OCI-LY7 (cell line): ENCODE data around the gene HNRNPH2. TPM values are rescaled to one million over a fixed set of nuclear protein-coding genes. Genes with fewer than 3 reads are reported as not detected.

ENCODE experiments used
- BruUV-seq: library from RNA; stranded (reverse); fragments of 400-500 nt; replicated peaks from 2 replicates; lab custom pipeline; 2021; lab: Mats Ljungman, UMichigan
- CTCF ChIA-PET: fragments of 300-600 bp; sonication (Branson Sonifier 250); formaldehyde crosslinking; loops from one replicate; lab custom pipeline; 2022; ENCODE audit warnings: antibody characterized with exemption; ENCODE audit not compliant: unreplicated experiment; lab: Charles Lee
- POLR2A ChIA-PET: fragments of 300-600 bp; sonication (Branson Sonifier 250); formaldehyde crosslinking; loops from one replicate; lab custom pipeline; 2022; ENCODE audit warnings: antibody characterized with exemption; lab: Charles Lee
- DNase-seq: peaks from one replicate; pipeline ENCODE4 v3.0.0-alpha.2; 2015; ENCODE audit warnings: low spot score
- H2AFZ ChIP-seq: fragments of 200-600 bp; sonication (generic), shearing (Covaris generic); 2 replicates; pipeline ENCODE4 v1.6.1; 2014; ENCODE audit warnings: mild to moderate bottlenecking, antibody characterized with exemption, low read length, moderate library complexity
- H3K27ac ChIP-seq: fragments of 200-600 bp; sonication (generic); 2 replicates; pipeline ENCODE4 v1.5.1; 2014; ENCODE audit warnings: mixed run types, low read depth, mild to moderate bottlenecking, moderate library complexity, low read length, inconsistent platforms; ENCODE audit not compliant: poor library complexity, severe bottlenecking
- H3K36me3 ChIP-seq: fragments of 200-600 bp; sonication (generic); 2 replicates; pipeline ENCODE4 v1.6.1; 2014; ENCODE audit warnings: mild to moderate bottlenecking, antibody characterized with exemption, low read length, moderate library complexity, mixed read lengths; ENCODE audit not compliant: insufficient read depth
- H3K4me1 ChIP-seq: fragments of 200-600 bp; sonication (generic); 2 replicates; pipeline ENCODE4 v1.5.1; 2014; ENCODE audit warnings: mild to moderate bottlenecking, low read length; ENCODE audit not compliant: insufficient read depth, poor library complexity, severe bottlenecking
- H3K4me2 ChIP-seq: fragments of 200-600 bp; sonication (generic); 2 replicates; pipeline ENCODE4 v1.6.1; 2014; ENCODE audit warnings: mild to moderate bottlenecking, low read length
- H3K4me3 ChIP-seq: fragments of 200-600 bp; sonication (generic); 2 replicates; pipeline ENCODE4 v1.5.1; 2014; ENCODE audit warnings: mild to moderate bottlenecking, low read depth, low read length; ENCODE audit not compliant: poor library complexity, severe bottlenecking
- H3K79me2 ChIP-seq: fragments of 200-600 bp; sonication (generic); 2 replicates; pipeline ENCODE4 v1.6.1; 2016; ENCODE audit warnings: low read depth, mild to moderate bottlenecking, low read length, moderate library complexity, mixed read lengths; ENCODE audit not compliant: insufficient read depth
- H3K9me2 ChIP-seq: fragments of 200-600 bp; sonication (generic); 2 replicates; pipeline ENCODE4 v1.6.1; 2016; ENCODE audit warnings: mild to moderate bottlenecking, low read length, mixed read lengths; ENCODE audit not compliant: insufficient read depth
- H3K9me3 ChIP-seq: fragments of 200-600 bp; sonication (generic); 2 replicates; pipeline ENCODE4 v1.6.1; 2014; ENCODE audit warnings: mild to moderate bottlenecking, mixed run types, low read length, mixed read lengths
- H4K20me1 ChIP-seq: fragments of 200-600 bp; sonication (generic); 2 replicates; pipeline ENCODE4 v1.6.1; 2014; ENCODE audit warnings: mild to moderate bottlenecking, antibody characterized with exemption, low read length, moderate library complexity, mixed read lengths; ENCODE audit not compliant: insufficient read depth
- CTCF ChIP-seq: fragments of 200-600 bp; sonication (generic); conservative IDR thresholded peaks from 2 replicates; pipeline ENCODE4 v1.5.1; 2014; ENCODE audit warnings: mild to moderate bottlenecking, antibody characterized with exemption, low read length, moderate library complexity, mixed read lengths
- EZH2phosphoT487 ChIP-seq: fragments of 200-600 bp; sonication (generic); IDR thresholded peaks from 2 replicates; pipeline ENCODE4 v1.6.1; 2018; ENCODE audit warnings: low read depth, borderline replicate concordance, mild to moderate bottlenecking, mixed run types, antibody characterized with exemption, low read length, moderate library complexity, mixed read lengths
- intact Hi-C: fragments of 100-400 bp; cut with micrococcal nuclease; formaldehyde crosslinking; loops from one replicate; pipeline ENCODE4 v1.10.0; 2022; ENCODE audit not compliant: unreplicated experiment
- total RNA-seq, 2 experiments: library from RNA; depleted of rRNA in 1 of 2; stranded (reverse); fragments of >200 nt in 1 of 2; shearing (Covaris generic) in 1 of 2; gene quantifications; 2 replicates each; pipeline ENCODE4 v1.2.3, GENCODE V29; 2014 to 2022

The HNRNPH2 gene
- total RNA-seq, 2 experiments from 2014 or later, result 23.5 to 38.1 TPM

GRCh38 chrX:101399825-101400224, 8.2 kb upstream of the HNRNPH2 start:
- no peak overlapping the region for H2AFZ ChIP-seq
- H3K79me2 ChIP-seq, result peaks cover 13% of the 10 kb centered on the region; the same call in 1 of the 2 replicates
- H3K4me2 ChIP-seq, result no peak overlapping the region
- H3K36me3 ChIP-seq, result peaks cover 90% of the 10 kb centered on the region
- TF ChIP-seq EZH2phosphoT487 (no peak), CTCF (no peak)
- no peak overlapping the region for H3K4me3 ChIP-seq
- no peaks in the 10 kb centered on the region for H4K20me1 ChIP-seq
- DNase-seq, result no peak
- H3K9me2 ChIP-seq, result no peaks in the 10 kb centered on the region
- no peaks in the 10 kb centered on the region for H3K9me3 ChIP-seq
- CTCF ChIA-PET, result no interaction called here
- peaks cover 10% of the 10 kb centered on the region for H3K4me1 ChIP-seq
- intact Hi-C loops, result no loop called here
- BruUV-seq, result no TSS peak
- POLR2A ChIA-PET, result no interaction called here
- no peak overlapping the region for H3K27ac ChIP-seq

- CTCF ChIA-PET, result no interaction called here
- no peaks in the 10 kb centered on the region for H3K9me3 ChIP-seq
- POLR2A ChIA-PET, result interaction anchor here (1.8 kb wide), 1 partner anchor 16 kb away, joined by 4 read pairs; the partner anchor contains the start of gene RPL36A
- H4K20me1 ChIP-seq, result no peaks in the 10 kb centered on the region
- H3K9me2 ChIP-seq, result no peaks in the 10 kb centered on the region
- H3K4me2 ChIP-seq, result peak overlapping the region; percentile 71
- H2AFZ ChIP-seq, result peak overlapping the region; percentile 34; the same call in 1 of the 2 replicates
- H3K27ac ChIP-seq, result peak overlapping the region; percentile 69
- no peak for TF ChIP-seq CTCF
- TF ChIP-seq EZH2phosphoT487, result no peak
- H3K36me3 ChIP-seq, result peaks cover 48% of the 10 kb centered on the region
- peak overlapping the region; percentile 97 for H3K4me3 ChIP-seq
- intact Hi-C loops, result loop anchor here (5.0 kb wide), 1 partner anchor 60 kb away; the partner anchor contains the start of gene TIMM8A
- peaks cover 80% of the 10 kb centered on the region for H3K79me2 ChIP-seq
- peaks cover 5% of the 10 kb centered on the region for H3K4me1 ChIP-seq
- DNase-seq, result peak; percentile 45
- BruUV-seq, result no TSS peak
Observed at GRCh38 chrX:101407167-101407747, 765 bp upstream of the HNRNPH2 start.

- H4K20me1 ChIP-seq, result no peaks in the 10 kb centered on the region
- ChIA-PET CTCF (no interaction called here), POLR2A (no interaction called here)
- H2AFZ ChIP-seq, result no peak overlapping the region
- TSS peak; percentile 82 for BruUV-seq
- no peak for TF ChIP-seq EZH2phosphoT487
- 0 out of 2 replicates have a peak, but pooled peaks have one; percentile 38 for TF ChIP-seq CTCF
- H3K9me2 ChIP-seq, result no peaks in the 10 kb centered on the region
- H3K4me1 ChIP-seq, result peaks cover 5% of the 10 kb centered on the region
- DNase-seq, result no peak
- H3K79me2 ChIP-seq, result peaks cover 86% of the 10 kb centered on the region
- no peaks in the 10 kb centered on the region for H3K9me3 ChIP-seq
- H3K4me2 ChIP-seq, result peak overlapping the region; percentile 90
- H3K36me3 ChIP-seq, result peaks cover 49% of the 10 kb centered on the region
- peak overlapping the region; percentile 83 for H3K4me3 ChIP-seq
- peak overlapping the region; percentile 85 for H3K27ac ChIP-seq
- intact Hi-C loops, result loop anchor here (5.0 kb wide), 1 partner anchor 61 kb away; the partner anchor contains the start of gene TIMM8A
Observed at GRCh38 chrX:101408532-101408841, 465 bp downstream of the HNRNPH2 start.
